Brain microvascular endothelial cell (primary cell): ENCODE data around the gene NRXN2.

Experiments used
- DNase-seq: peaks from one replicate; pipeline ENCODE4 v3.0.0-alpha.2; 2020
- H3K27ac ChIP-seq: fragments of 250-450 bp; sonication (Bioruptor Pico); 2 replicates; pipeline ENCODE4 v1.5.1; 2020; ENCODE audit warnings: mild to moderate bottlenecking, moderate library complexity
- H3K27me3 ChIP-seq: fragments of 250-450 bp; sonication (Bioruptor Pico); replicated peaks from 2 replicates; pipeline ENCODE4 v1.5.1; 2020; ENCODE audit warnings: mild to moderate bottlenecking
- H3K36me3 ChIP-seq: fragments of 250-450 bp; sonication (Bioruptor Pico); replicated peaks from 2 replicates; pipeline ENCODE4 v1.5.1; 2020; ENCODE audit warnings: mild to moderate bottlenecking
- H3K4me3 ChIP-seq: 2 replicates; pipeline ENCODE4 v1.5.1; 2011; ENCODE audit warnings: low read depth, mild to moderate bottlenecking, control low read depth, low read length, moderate library complexity
- in situ Hi-C: cut with HindIII; loops from 2 replicates; pipeline ENCODE4 v1.10.0; 2017; ENCODE audit warnings: low sequenced_read_pairs, low pct_ligation_motif_present
- TF ChIP-seq, protein P1 (sequence below): IDR thresholded peaks from 2 replicates; pipeline ENCODE4 v1.5.1; 2011; ENCODE audit warnings: low read depth, mild to moderate bottlenecking, moderate library complexity, low read length, control low read depth, inconsistent platforms; ENCODE audit errors: missing control alignments

The NRXN2 gene

DNA sequence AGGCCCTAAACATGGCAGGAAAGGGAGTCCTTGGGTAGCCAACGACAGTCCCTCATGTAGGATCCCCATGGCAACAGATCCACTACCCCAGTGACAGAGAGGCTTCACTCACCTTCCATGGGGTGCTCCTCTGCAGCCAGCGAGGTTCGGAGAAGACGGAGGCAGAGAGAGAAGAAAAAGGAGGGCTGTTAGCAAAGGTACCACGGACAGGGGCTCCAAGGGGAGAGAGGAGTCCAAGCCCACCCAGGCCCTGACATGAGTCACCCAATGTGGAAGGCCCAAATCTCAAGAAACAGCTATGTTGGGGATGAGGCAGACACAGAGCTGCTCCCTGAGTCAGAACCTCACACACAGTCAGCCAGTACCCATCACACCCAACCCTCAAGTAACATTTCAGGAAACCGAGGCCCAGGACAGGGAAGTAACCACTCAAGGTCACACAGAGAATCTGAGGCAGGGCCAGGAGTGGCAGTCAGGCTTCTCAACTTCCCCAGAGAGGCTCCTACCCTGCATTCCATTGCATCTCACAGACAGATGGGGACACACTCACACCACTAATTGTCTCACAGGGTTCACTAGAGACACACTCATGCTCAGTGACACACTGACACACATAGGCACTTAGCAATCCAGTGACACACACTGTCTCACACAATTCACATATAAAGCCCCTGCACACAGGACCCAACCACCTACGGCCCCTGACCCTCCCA lies 25.2 kb downstream of the NRXN2 start:
- H3K36me3 ChIP-seq: no peaks in the 10 kb centered on the region
- no peak for DNase-seq
- H3K27me3 ChIP-seq: peaks cover 20% of the 10 kb centered on the region
- TF ChIP-seq, protein P1, sequence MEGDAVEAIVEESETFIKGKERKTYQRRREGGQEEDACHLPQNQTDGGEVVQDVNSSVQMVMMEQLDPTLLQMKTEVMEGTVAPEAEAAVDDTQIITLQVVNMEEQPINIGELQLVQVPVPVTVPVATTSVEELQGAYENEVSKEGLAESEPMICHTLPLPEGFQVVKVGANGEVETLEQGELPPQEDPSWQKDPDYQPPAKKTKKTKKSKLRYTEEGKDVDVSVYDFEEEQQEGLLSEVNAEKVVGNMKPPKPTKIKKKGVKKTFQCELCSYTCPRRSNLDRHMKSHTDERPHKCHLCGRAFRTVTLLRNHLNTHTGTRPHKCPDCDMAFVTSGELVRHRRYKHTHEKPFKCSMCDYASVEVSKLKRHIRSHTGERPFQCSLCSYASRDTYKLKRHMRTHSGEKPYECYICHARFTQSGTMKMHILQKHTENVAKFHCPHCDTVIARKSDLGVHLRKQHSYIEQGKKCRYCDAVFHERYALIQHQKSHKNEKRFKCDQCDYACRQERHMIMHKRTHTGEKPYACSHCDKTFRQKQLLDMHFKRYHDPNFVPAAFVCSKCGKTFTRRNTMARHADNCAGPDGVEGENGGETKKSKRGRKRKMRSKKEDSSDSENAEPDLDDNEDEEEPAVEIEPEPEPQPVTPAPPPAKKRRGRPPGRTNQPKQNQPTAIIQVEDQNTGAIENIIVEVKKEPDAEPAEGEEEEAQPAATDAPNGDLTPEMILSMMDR: no peak
- in situ Hi-C loops: no loop called here
- H3K4me3 ChIP-seq: no peak overlapping the region
- H3K27ac ChIP-seq: no peak overlapping the region

DNA sequence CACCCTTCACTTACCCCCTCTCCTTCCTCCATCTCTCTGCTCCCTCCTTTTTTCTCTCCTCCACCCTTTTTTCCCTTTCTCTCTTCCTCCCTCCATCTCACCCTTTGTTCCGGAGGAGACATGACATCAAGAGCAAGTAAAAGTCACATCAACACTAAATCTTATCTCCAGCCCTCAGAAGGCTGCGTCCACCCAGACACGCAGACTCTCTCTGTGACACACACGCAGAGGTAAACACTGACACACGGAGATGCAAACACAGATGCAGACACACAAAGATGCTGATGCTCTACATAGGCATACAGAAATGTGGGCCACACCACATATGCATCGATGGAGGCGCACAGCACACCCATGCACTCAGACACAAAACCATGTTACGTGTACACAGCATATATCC lies 27.0 kb downstream of the NRXN2 start:
- Histone ChIP-seq H3K27ac (no peak overlapping the region), H3K27me3 (peaks cover 29% of the 10 kb centered on the region), H3K36me3 (no peaks in the 10 kb centered on the region), H3K4me3 (no peak overlapping the region)
- in situ Hi-C loops: no loop called here
- no peak for DNase-seq
- TF ChIP-seq, protein P1: no peak

DNA sequence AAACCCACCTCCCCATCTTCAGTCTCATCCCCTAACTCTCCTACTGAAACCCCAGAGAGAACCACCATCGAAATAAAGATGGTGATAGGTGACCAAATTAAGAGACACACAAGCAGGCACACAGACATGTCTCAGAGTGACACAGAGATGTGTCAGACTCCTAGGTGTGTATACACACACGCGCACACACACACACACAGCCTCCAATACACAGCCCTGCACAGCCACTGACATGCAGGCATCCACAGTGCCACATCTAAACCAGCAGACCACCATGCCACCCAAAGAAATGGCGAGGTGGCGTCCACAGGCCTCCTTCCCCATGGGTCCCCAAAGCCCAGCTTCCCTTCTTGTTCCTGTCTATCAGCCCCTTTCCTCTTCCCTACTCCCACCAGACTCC lies 27.4 kb downstream of the NRXN2 start:
- TF ChIP-seq, protein P1: no peak
- Histone ChIP-seq H3K27ac (no peak overlapping the region), H3K27me3 (peaks cover 29% of the 10 kb centered on the region), H3K4me3 (no peak overlapping the region), H3K36me3 (no peaks in the 10 kb centered on the region)
- no peak for DNase-seq
- in situ Hi-C loops: no loop called here

DNA sequence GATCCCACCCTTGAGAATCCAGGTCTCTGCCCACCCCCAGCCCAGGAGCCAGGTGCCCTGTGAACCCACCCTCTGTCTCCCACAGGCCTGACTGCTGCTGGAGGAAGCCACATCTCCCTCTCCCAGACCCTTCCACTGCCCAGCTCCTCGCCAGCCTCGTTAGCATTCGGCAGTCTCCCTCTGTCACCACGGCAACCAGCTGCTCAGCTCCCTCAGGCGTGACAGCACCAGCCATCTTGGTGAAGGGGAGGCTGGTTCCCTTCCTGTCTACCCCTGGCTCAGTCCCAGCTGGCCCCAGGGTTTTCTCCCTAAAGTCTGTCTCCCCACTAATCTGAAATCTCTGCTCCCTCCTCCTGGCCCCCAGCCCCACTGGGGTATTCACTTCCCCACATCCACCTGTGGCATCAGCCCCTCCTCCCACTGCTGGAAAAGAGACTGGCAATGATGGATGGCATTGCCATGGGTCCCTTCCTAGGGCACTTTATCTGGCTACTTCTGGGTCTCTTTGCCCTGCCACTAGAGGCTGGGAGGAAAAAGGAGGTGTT lies 28.1 kb downstream of the NRXN2 start:
- TF ChIP-seq, protein P1: no peak
- Histone ChIP-seq H3K27ac (no peak overlapping the region), H3K36me3 (no peaks in the 10 kb centered on the region), H3K27me3 (peaks cover 29% of the 10 kb centered on the region), H3K4me3 (no peak overlapping the region)
- no peak for DNase-seq
- in situ Hi-C loops: no loop called here

DNA sequence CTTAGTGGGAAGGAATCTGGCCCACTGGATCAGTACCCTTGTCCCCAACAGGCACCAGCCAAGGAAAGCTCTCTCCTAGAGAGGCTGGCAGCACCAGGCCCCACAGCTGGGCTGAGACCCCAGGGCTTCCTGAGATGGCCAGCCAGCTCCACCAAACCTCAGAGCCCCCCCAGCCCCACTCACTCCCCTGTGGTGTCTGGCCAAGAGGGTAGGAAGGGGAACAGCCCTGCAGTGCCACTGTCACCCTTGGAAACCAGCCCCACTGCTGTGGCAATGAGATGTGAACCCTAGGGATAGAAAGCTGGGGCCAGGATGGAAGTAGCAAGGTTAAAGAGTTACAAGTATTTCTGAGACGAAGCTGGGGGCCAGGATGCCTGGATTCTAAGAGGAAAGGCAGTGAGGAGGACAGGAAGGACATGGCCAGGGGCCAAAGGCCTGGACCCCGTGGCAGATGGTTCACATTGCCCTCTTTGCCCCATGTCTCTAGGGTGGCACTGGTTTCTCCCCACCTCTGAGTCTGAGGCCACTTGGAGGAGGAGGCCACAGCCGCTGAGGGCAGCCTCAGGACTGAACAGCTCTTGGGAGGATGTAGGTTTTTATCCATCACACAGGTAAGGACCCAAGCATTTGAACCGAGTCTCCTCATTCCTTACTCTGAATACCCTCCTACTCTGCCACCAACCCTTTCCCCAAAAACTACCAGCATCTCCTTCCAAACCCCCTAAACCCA lies 28.8 kb downstream of the NRXN2 start:
- in situ Hi-C loops: no loop called here
- TF ChIP-seq, protein P1: no peak
- H3K36me3 ChIP-seq: no peaks in the 10 kb centered on the region
- H3K27ac ChIP-seq: no peak overlapping the region
- no peak for DNase-seq
- peaks cover 29% of the 10 kb centered on the region for H3K27me3 ChIP-seq
- H3K4me3 ChIP-seq: no peak overlapping the region
